Measurements from ENCODE around the gene LGALS16.
A peak's percentile ranks its signal among the peaks of the same experiment; 100 is the strongest.
"Not testable (repeated sequence)": the region's sequence is repeated elsewhere in the genome, so short reads cannot be mapped to it uniquely, and the experiment has no call there.

The LGALS16 gene

DNA sequence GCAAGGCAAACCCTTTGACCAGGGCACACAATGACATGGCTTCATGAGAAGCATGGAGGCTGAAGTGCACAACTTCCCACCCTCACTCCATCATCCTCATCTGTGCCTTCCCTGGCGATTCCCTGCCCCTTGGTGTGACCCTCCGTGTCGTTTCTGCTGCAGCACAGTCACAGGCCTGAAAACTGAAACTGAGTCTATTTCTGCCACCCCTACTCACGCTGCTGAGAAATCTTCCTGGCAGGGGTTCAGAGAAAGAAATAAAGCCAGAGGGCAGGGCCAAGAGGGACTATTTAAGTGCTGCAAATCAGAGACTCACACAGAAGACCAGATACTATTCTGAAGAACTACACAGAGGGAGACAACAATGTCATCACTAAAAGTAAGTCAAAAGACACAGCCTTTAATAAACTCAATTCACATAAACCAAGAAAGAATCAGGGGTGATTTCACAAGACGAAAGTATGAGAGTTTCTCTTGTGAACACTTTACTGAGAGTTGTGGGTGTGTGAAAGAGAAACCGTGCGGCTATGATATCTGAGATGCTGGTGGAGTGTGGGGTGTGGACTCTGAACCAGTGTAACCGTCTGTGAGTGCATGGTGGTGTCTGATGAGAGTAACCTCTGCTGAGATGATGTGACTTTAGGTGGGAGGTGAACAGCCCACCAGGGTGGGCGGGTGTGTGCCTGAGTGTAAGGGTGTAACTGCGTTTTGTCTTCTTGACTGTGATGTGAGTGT, 23.5 kb downstream of the LGALS16 start:
- no peak for DNase-seq

DNA sequence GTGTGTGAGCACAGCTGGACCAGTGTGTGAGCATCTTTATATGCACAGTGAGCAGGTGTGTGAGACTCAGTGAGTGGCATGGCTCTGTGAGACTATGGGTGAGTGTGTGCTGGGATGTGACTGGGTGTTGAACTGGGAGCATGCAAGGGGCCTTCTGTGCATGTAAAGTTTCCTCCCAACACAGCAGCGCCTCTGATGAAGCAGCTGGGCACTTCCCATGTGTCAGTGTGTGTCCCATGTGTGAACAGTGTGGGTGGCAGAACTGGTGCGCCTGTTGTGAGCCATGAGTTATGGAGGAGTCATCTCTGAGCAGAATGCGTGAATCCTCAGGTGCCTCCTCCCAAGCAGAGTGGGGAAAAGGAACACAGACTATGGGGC, 24.1 kb downstream of the LGALS16 start:
- no peak for DNase-seq

DNA sequence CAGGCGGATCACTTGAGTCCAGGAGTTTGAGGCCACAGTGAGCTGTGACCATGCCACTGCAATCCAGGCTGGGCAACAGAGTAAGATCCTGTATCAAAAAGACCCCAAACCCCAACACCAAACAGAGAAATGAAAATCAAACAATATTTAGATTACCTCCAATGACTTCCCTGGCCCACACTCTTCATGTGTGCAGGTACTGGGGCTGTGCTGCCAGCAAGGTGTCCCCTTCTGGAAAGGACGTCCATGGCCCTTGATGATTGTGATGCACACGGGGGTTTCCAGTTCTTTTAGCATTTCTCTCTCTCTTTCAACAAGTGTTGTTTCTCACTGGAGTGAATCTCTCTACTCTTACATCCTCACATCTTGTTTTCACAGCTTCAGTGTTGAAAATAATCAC, 24.9 kb downstream of the LGALS16 start:
- DNase-seq = no peak

DNA sequence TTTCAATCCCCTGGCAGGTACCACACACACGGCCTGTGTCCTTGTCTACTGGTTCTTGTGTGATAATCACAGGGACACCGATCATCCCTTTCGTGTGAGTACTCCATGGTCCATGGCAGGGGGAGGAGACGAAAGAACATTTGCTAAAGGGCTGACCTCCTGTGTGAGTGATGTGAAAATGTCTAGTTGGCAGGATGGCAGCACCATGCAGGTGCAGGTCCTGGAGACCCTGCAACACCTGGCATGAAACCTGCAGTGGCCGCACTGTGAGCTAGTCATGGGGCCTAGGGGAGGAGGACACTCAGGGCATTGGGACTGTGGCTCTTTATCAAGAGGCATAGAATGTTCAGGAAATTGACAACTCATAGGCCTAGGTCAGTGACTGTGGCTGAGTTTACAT, 25.7 kb downstream of the LGALS16 start:
- no peak for DNase-seq

DNA sequence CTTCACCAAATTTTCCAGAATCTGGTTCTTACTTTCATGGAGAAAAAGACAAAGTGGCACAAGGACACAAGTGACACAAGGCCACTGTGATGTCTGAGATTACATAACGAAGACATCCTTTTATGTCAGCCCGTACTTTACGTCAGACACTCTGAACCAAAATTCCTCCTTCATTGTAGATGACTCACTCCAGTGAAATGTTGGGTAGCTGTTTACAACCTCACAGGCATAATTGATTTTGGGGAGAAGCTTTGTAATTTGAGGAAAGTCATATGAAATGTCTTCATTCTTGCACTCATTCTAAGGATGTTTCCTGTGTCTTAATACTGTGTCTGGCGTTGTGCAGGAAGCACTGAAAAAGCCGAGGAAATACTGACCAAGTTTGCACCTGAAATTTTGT, 28.6 kb downstream of the LGALS16 start:
- DNase-seq = no peak

DNA sequence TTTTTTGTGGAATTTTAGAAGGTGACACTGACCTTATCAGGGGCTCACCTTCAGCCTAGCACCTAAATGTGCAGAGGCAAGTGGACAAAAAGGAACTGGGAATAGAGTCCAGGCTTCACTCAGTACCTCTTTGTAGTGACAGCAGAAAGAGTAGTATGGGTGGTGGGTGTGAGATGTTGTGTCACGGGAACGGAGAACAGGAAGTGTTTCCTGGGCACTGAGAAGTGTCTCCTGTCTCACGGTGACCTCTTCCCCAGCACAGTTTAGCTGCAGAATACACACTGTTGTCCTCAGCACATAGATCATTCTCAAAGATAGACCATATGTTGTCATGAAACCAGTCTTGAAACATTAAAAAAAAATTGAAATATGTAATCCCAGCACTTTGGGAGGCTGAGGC, 31.0 kb downstream of the LGALS16 start:
- no peak for DNase-seq

DNA sequence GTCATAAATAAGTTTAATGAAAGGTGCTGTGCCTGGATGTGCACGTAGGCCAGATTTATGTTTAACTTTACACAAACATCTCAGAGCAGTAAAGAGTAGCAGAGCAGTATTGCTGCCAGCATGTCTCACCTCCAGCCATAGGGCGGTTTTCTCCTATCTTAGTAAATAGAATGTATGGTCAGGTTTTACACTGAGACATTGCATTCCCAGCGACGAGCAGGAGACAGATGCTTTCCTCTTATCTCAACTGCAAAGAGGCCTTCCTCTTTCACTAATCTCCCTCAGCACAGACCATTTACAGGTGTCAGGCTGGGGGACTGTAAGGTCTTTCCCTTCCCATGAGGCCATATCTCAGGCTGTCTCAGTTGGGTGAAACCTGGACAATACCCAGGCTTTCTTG, 32.9 kb downstream of the LGALS16 start:
- not testable (repeated sequence) for DNase-seq

DNA sequence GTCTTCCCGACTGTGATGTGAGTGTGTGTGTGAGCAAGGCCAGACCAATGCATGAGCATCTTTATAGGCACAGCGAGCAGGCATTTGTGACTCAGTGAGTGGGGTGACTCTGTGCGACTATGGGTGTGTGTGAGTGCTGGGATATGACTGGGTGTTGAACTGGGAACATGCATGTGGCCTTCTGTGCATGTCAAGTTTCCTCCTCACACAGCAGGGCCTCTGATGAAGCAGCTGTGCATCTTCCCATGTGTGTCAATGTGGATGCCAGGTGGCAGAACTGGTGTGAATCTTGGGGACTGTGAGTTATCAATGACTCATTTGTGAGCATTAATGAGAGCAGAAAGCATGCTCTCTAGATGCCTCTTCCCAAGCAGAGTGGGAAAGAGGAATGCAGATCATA, 36.5 kb downstream of the LGALS16 start:
- peak; percentile 24 for DNase-seq

DNA sequence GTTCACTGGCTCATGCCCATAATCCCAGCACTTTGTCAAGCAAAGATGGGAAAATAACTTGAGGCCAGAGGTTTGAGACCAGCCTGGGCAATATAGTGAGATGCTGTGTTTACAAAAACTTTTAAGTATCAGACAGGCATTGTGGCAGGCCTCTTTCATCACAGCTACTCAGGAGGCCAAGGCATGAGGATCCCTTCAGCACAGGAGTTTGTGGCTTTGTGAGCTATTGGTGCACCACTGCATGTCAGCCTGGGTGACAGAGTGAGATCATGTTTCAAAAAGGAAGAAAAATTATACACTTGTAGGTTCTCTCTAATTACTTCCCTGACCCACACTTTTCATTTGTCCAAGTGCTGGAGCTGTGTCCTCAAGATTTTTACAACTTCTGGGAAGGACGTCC, 37.1 kb downstream of the LGALS16 start:
- DNase-seq = no peak

DNA sequence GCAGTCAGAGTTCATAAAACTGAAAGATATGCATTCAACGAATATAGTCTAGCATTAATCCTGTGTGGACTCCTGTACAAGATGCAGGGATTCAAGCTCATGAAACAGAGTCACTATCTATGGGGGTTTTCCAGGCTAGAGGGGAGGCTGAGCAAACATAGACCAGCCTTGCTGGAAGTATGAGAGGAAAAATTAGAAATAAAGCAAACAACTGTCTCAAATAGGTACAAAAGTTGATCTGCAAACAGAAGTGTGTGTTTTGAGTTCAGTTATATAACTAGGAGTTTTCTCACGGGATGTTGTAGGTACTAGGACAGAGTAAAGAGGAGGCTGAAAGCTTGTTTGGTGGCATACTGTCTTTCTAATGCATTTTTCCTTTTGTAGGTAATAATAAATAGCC, 40.0 kb downstream of the LGALS16 start:
- DNase-seq = no peak

DNA sequence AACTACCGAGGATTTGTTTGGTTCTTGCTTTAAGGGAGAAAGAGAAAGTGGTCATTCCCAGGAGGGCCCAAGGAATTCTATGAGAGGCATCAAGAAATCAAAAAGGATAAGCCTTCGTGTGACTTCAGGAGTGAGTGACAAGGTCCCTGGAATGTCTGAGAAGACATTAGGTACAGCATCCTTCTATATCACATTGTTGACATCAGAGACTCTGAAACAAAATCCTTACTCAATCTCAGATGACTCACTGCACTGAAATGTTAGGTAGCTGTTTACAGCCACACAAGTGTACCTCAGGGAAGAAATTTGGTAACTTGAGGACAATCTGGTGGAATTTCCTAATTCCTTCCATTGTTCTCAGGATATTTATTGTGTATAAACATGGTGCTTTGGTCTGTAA, 40.7 kb downstream of the LGALS16 start:
- no peak for DNase-seq

DNA sequence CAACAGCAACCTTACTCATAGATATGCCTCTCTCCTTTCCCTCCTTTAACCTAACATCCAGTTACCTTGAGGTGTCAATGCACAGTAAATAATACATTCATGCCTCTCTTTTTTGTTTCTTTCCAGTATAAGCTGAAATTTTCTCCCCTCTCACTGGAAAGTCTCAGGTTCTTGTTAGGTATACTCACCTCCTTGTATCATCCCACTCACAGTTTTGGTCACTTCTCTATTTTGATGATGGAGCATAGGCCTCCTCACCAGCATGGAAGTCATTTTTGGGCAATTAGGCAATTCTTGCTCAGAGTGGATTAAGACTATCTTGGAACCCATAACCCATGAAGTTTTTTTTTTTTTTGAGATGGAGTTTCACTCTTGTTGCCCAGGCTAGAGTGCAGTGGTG, 42.8 kb downstream of the LGALS16 start:
- DNase-seq = no peak

DNA sequence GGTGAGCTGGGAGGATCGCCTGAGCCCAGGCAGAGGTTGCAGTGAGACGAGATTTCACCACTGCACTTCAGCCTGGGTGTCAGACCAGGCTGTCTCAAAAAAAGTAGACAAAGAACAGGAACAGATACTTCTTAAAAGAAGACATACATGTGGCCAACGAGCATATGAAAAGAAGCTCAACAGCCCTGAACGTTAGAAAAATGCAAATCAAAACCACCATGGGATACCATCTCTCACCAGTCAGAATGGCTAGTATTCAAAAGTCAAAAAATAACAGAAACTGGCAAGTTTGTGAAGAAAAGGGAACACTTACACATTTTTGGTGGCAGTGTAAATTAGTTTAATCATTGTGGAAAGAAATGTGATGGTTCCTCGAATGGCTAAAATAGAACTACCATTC, 45.6 kb downstream of the LGALS16 start:
- DNase-seq = no peak

DNA sequence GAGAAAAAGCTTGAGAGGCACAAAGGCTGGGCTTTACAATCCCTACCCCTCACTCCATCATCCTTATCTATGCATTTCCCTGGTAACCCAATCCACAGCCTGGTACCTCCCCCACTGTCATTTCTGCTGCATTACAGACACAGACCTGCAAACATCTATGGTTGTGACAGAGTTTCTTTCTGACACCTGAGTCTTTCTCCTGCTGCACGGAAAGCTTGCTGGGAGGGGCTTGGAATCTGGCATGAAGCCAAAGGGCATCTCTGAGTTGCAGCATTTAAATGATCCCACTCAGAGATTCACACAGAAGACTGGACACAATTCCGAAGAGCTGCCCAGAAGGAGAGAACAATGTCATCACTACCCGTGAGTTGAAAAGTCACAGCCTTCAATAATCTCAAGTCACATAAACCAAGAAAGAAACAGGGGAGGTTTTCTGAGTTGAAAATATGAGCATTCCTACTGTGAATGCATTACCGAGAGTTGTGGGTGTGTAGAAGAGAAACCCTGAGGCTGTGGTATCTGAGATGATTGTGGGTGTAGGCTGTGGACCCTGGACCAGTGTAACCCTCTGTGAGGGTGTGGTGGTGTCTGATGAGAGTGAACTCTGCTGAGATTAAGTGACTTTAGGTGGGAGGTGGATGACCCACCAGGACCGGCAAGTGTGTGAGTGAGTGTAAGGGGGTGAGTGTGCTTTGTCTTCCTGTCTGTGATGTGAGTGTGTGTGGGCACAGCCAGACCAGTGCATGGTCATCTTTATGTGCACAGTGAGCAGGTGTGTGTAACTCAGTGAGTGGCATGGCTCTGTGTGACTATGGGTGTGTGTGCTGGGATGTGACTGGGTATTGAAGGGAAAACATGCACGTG, 48.7 kb downstream of the LGALS16 start, which contains the start of gene LGALS14:
LGALS14 (plus strand) TSS at position 301 of the 864 bp plus-strand sequence; CDS start at position 349, 48 bp downstream.
- DNase-seq = peak; percentile 94

DNA sequence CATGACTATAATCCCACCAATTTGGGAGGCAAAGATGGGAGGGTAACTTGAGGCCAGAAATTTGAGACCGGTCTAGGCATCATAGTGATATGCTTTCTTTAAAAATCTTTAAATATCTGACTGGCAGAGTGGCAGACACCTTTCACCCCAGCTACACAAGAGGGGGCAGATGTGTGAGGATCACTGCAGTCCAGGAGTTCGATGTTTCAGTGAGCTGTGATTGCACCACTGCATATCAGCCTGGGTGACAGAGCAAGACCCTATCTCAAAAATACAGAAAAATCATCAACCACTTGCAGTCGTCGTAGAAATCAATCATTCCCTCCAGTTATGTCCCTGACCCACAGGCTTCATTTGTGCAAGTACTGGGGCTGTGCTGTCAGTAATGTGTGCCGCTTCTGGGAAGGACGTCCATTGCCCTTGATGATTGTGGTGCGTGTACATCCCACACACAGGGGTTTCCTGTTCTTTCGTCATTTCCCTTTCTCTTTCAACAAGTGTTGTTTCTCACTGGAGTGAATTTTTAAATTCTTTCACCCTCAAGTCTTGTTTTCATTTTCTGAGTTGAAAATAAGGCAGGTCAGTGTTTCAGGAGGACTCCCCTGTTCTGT, 50.0 kb downstream of the LGALS16 start:
- DNase-seq = no peak

DNA sequence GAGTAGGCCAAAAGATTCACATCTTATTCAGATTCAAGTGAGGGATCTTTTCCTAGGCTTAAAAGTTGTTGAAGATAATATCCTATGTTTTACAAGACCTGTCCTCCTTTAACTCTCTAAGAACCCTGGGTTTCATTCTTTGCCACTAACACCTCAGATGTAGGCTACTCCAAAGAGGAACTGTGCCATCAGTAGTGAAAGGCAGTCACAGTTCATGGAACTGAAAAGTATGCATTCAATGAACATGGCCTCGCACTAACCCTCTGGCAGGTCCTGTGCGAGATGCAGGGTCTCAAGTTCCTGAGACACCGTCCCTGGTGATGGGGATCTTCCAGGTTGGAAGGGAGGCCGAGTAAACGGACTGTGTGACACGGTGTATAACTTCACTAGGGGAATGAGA, 52.9 kb downstream of the LGALS16 start:
- no peak for DNase-seq

DNA sequence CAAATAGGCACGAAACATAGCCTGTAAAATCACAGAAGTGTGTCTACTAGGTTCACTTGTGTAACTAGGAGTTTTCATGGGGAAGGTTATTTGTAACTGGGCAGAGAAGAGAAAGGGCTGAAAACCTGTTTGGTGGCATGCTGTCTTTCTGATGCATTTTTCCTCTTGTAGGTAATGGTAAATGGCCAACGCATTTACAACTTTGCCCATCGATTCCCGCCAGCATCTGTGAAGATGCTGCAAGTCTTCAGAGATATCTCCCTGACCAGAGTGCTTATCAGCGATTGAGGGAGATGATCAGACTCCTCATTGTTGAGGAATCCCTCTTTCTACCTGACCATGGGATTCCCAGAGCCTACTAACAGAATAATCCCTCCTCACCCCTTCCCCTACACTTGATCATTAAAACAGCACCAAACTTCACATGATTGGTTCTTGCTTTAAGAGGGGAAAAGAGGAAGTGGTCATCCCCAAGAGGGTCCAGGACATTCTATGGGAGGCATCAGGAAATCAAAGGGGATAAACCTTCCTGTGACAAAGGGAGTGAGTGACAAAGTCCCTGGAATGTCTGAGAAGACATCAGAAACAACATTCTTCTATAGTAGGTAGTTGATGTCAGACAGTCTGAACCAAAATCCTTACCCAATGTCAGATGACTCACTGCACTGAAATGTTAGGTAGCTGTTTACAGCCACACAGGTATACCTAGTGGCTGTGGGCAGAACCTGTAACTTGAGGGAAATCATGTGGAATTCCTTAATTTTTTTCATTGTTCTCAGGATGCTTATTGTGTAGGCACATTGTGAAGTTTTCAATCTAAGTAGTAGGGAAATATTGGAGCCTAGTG, 53.5 kb downstream of the LGALS16 start:
- no peak for DNase-seq

All from NCI-H146 (cell line).